ENCODE data around the gene OR8G5. TPM values are rescaled to one million over a fixed set of nuclear protein-coding genes. Genes with fewer than 3 reads are reported as not detected.

Gene OR8G5
- total and polyA plus RNA-seq, 2 experiments from 2014 or later: not detected

DNA sequence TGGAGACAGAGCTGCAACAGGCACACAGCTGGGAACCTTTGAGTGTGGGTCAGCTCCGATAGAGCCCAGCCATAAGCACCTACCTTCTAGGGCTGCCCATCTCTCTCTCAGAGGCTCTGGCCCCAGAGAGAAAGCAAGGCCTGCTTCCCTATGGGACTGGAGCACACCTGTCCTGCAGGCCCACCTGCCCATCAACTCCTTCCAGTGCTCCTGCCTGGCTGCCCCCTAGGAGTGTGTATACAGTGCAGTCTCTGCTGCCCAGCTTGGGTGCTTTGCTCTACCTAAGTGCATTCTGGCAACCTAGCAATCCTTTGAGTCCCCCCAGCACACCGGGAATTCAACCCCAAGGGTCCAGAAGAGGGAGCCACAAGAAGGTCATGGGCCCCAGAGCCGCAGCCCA lies 21.0 kb downstream of the OR8G5 start:
- H3K4me2 ChIP-seq: no peak overlapping the region
- H3K4me1 Mint-ChIP-seq: peaks cover 10% of the 10 kb centered on the region
- peaks cover 15% of the 10 kb centered on the region for H3K9me3 Mint-ChIP-seq
- H3K36me3 ChIP-seq (ENCODE audit: insufficient read depth): no peaks in the 10 kb centered on the region
- H3K79me2 ChIP-seq (replicated peaks; ENCODE audit: insufficient read depth): no peaks in the 10 kb centered on the region
- no peaks in the 10 kb centered on the region; the same call in 2 of the 3 replicates for H3K36me3 Mint-ChIP-seq (ENCODE audit: low read depth)
- H3K27ac ChIP-seq (ENCODE audit: low read depth): no peak overlapping the region
- peak overlapping the region; percentile 11 for H2AFZ ChIP-seq
- TF ChIP-seq EZH2phosphoT487 (IDR thresholded peaks at IDR 0.05; ENCODE audit: unreplicated experiment): no peak
- TF ChIP-seq, protein P1, sequence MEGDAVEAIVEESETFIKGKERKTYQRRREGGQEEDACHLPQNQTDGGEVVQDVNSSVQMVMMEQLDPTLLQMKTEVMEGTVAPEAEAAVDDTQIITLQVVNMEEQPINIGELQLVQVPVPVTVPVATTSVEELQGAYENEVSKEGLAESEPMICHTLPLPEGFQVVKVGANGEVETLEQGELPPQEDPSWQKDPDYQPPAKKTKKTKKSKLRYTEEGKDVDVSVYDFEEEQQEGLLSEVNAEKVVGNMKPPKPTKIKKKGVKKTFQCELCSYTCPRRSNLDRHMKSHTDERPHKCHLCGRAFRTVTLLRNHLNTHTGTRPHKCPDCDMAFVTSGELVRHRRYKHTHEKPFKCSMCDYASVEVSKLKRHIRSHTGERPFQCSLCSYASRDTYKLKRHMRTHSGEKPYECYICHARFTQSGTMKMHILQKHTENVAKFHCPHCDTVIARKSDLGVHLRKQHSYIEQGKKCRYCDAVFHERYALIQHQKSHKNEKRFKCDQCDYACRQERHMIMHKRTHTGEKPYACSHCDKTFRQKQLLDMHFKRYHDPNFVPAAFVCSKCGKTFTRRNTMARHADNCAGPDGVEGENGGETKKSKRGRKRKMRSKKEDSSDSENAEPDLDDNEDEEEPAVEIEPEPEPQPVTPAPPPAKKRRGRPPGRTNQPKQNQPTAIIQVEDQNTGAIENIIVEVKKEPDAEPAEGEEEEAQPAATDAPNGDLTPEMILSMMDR (conservative IDR thresholded peaks at IDR 0.05; ENCODE audit: low read depth in 2 of 2): peak in 1 of 2 experiments; percentile 24; a peak in 2 of 4 replicates
- no peaks in the 10 kb centered on the region for H3K27me3 ChIP-seq (ENCODE audit: insufficient read depth)
- H3K4me3 ChIP-seq: no peak overlapping the region
- no peaks in the 10 kb centered on the region for H4K20me1 ChIP-seq (replicated peaks; ENCODE audit: insufficient read depth)
- peak; percentile 42 for ATAC-seq
- H3K4me3 Mint-ChIP-seq: no peak overlapping the region
- no peaks in the 10 kb centered on the region for H3K27me3 Mint-ChIP-seq (ENCODE audit: insufficient read depth, low read depth, poor library complexity)
- no peak overlapping the region; the same call in 1 of the 2 replicates for H3K27ac Mint-ChIP-seq
- H3K9me2 ChIP-seq (ENCODE audit: insufficient read depth): no peaks in the 10 kb centered on the region; the same call in none of the 2 replicates
- H3K4me1 ChIP-seq (ENCODE audit: insufficient read depth): peaks cover 22% of the 10 kb centered on the region
- H3F3A ChIP-seq (replicated peaks; ENCODE audit: low read depth): no peaks in the 10 kb centered on the region
- no peak for DNase-seq (ENCODE audit: low spot score)

- H3K9me2 ChIP-seq (ENCODE audit: insufficient read depth): no peaks in the 10 kb centered on the region; the same call in none of the 2 replicates
- Mint-ChIP-seq H3K27me3 (ENCODE audit: insufficient read depth, low read depth, poor library complexity) (no peaks in the 10 kb centered on the region), H3K4me1 (peaks cover 10% of the 10 kb centered on the region), H3K36me3 (ENCODE audit: low read depth) (peaks cover 3% of the 10 kb centered on the region; the same call in 2 of the 3 replicates), H3K4me3 (no peak overlapping the region), H3K27ac (no peak overlapping the region), H3K9me3 (peaks cover 21% of the 10 kb centered on the region)
- H3K4me3 ChIP-seq: no peak overlapping the region
- H4K20me1 ChIP-seq (replicated peaks; ENCODE audit: insufficient read depth): no peaks in the 10 kb centered on the region
- ATAC-seq (peak; percentile 84), DNase-seq (ENCODE audit: low spot score) (peak; percentile 47)
- no peaks in the 10 kb centered on the region for H3F3A ChIP-seq (replicated peaks; ENCODE audit: low read depth)
- no peaks in the 10 kb centered on the region for H3K79me2 ChIP-seq (replicated peaks; ENCODE audit: insufficient read depth)
- TF ChIP-seq, protein P1 (conservative IDR thresholded peaks at IDR 0.05; ENCODE audit: low read depth in 2 of 2): peak; percentile 50 to 64
- no peak for TF ChIP-seq CREB1 (CRISPR knock-in tag; IDR thresholded peaks at IDR 0.05; ENCODE audit: low read depth)
- H3K27me3 ChIP-seq (ENCODE audit: insufficient read depth): no peaks in the 10 kb centered on the region
- peak overlapping the region; percentile 11 for H2AFZ ChIP-seq
- H3K27ac ChIP-seq (ENCODE audit: low read depth): no peak overlapping the region
- H3K36me3 ChIP-seq (ENCODE audit: insufficient read depth): no peaks in the 10 kb centered on the region
- peaks cover 19% of the 10 kb centered on the region for H3K4me1 ChIP-seq (ENCODE audit: insufficient read depth)
- H3K4me2 ChIP-seq: no peak overlapping the region
These were observed 21.6 kb downstream of the OR8G5 start for GRCh38 chr11:124277804-124278203.

- H3K4me3 ChIP-seq: no peak overlapping the region
- no peaks in the 10 kb centered on the region; the same call in none of the 2 replicates for H3K9me2 ChIP-seq (ENCODE audit: insufficient read depth)
- H3K4me1 Mint-ChIP-seq: peaks cover 10% of the 10 kb centered on the region
- H3K4me1 ChIP-seq (ENCODE audit: insufficient read depth): peaks cover 14% of the 10 kb centered on the region
- no peaks in the 10 kb centered on the region for H3K36me3 ChIP-seq (ENCODE audit: insufficient read depth)
- H3K27ac ChIP-seq (ENCODE audit: low read depth): no peak overlapping the region
- peaks cover 26% of the 10 kb centered on the region for H3K9me3 Mint-ChIP-seq
- DNase-seq (ENCODE audit: low spot score) (no peak), ATAC-seq (no peak)
- H3K27ac Mint-ChIP-seq: no peak overlapping the region
- H3K27me3 ChIP-seq (ENCODE audit: insufficient read depth): no peaks in the 10 kb centered on the region
- no peaks in the 10 kb centered on the region for H3F3A ChIP-seq (replicated peaks; ENCODE audit: low read depth)
- peak overlapping the region; percentile 11; the same call in 1 of the 2 replicates for H2AFZ ChIP-seq
- no peak overlapping the region for H3K4me3 Mint-ChIP-seq
- peaks cover 5% of the 10 kb centered on the region for H3K36me3 Mint-ChIP-seq (ENCODE audit: low read depth)
- no peaks in the 10 kb centered on the region for H3K79me2 ChIP-seq (replicated peaks; ENCODE audit: insufficient read depth)
- peaks cover 1% of the 10 kb centered on the region for H3K27me3 Mint-ChIP-seq (ENCODE audit: insufficient read depth, low read depth, poor library complexity)
- no peak overlapping the region for H3K4me2 ChIP-seq
- H4K20me1 ChIP-seq (replicated peaks; ENCODE audit: insufficient read depth): no peaks in the 10 kb centered on the region
- TF ChIP-seq CREB1 (CRISPR knock-in tag; IDR thresholded peaks at IDR 0.05; ENCODE audit: low read depth): no peak
- no peak for TF ChIP-seq NANOG (IDR thresholded peaks at IDR 0.05; ENCODE audit: borderline replicate concordance)
- TF ChIP-seq STAT1 (IDR thresholded peaks at IDR 0.05; ENCODE audit: unreplicated experiment): no peak
- TF ChIP-seq ZNF331 (CRISPR knock-in tag; IDR thresholded peaks at IDR 0.05; ENCODE audit: low read depth): no peak
- TF ChIP-seq, protein P2, sequence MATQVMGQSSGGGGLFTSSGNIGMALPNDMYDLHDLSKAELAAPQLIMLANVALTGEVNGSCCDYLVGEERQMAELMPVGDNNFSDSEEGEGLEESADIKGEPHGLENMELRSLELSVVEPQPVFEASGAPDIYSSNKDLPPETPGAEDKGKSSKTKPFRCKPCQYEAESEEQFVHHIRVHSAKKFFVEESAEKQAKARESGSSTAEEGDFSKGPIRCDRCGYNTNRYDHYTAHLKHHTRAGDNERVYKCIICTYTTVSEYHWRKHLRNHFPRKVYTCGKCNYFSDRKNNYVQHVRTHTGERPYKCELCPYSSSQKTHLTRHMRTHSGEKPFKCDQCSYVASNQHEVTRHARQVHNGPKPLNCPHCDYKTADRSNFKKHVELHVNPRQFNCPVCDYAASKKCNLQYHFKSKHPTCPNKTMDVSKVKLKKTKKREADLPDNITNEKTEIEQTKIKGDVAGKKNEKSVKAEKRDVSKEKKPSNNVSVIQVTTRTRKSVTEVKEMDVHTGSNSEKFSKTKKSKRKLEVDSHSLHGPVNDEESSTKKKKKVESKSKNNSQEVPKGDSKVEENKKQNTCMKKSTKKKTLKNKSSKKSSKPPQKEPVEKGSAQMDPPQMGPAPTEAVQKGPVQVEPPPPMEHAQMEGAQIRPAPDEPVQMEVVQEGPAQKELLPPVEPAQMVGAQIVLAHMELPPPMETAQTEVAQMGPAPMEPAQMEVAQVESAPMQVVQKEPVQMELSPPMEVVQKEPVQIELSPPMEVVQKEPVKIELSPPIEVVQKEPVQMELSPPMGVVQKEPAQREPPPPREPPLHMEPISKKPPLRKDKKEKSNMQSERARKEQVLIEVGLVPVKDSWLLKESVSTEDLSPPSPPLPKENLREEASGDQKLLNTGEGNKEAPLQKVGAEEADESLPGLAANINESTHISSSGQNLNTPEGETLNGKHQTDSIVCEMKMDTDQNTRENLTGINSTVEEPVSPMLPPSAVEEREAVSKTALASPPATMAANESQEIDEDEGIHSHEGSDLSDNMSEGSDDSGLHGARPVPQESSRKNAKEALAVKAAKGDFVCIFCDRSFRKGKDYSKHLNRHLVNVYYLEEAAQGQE (IDR thresholded peaks at IDR 0.05; ENCODE audit: unreplicated experiment): no peak
- no peak for TF ChIP-seq EZH2 (IDR thresholded peaks at IDR 0.05; ENCODE audit: low read depth, unreplicated experiment)
- no peak for TF ChIP-seq ZNF114 (CRISPR knock-in tag; IDR thresholded peaks at IDR 0.05)
- no peak for TF ChIP-seq ETS1 (IDR thresholded peaks at IDR 0.05)
- TF ChIP-seq JUNB (IDR thresholded peaks at IDR 0.05; ENCODE audit: unreplicated experiment): no peak
These were observed 22.1 kb downstream of the OR8G5 start for GRCh38 chr11:124278261-124278660.
